ENCODE data around the gene GPR68. TPM values are rescaled to one million over a fixed set of nuclear protein-coding genes. Genes with fewer than 3 reads are reported as not detected.
"Not testable (repeated sequence)": the region's sequence is repeated elsewhere in the genome, so short reads cannot be mapped to it uniquely, and the experiment has no call there.

Gene GPR68
- total RNA-seq, 1 donor from 2014 or later: 0.11 TPM

- no peak for TF ChIP-seq CTCF (IDR thresholded peaks at IDR 0.05)
- no peak for DNase-seq (ENCODE audit: extremely low spot score, unreplicated experiment)
- H3K36me3 Mint-ChIP-seq (ENCODE audit: unreplicated experiment): peaks cover 3% of the 10 kb centered on the region
- H3K27ac Mint-ChIP-seq (ENCODE audit: unreplicated experiment): no peak overlapping the region
- H3K4me3 Mint-ChIP-seq (ENCODE audit: unreplicated experiment): no peak overlapping the region
- H3K27me3 Mint-ChIP-seq (ENCODE audit: unreplicated experiment): no peaks in the 10 kb centered on the region
- peaks cover 4% of the 10 kb centered on the region for H3K4me1 Mint-ChIP-seq (ENCODE audit: unreplicated experiment)
- peaks cover 11% of the 10 kb centered on the region for H3K9me3 Mint-ChIP-seq (ENCODE audit: unreplicated experiment)
Observed at GRCh38 chr14:91230397-91231035, 14.0 kb downstream of the GPR68 start.

- Mint-ChIP-seq H3K9me3 (ENCODE audit: unreplicated experiment) (peaks cover 11% of the 10 kb centered on the region), H3K4me3 (ENCODE audit: unreplicated experiment) (no peak overlapping the region), H3K36me3 (ENCODE audit: unreplicated experiment) (peaks cover 5% of the 10 kb centered on the region), H3K27me3 (ENCODE audit: unreplicated experiment) (no peaks in the 10 kb centered on the region), H3K27ac (ENCODE audit: unreplicated experiment) (no peak overlapping the region), H3K4me1 (ENCODE audit: unreplicated experiment) (peaks cover 4% of the 10 kb centered on the region)
- TF ChIP-seq CTCF (IDR thresholded peaks at IDR 0.05): no peak
- no peak for DNase-seq (ENCODE audit: extremely low spot score, unreplicated experiment)
Observed at GRCh38 chr14:91229743-91230200, 14.7 kb downstream of the GPR68 start.

GRCh38 chr14:91229005-91229382 is 15.5 kb downstream of the GPR68 start:
- DNase-seq (ENCODE audit: extremely low spot score, unreplicated experiment): no peak
- Mint-ChIP-seq H3K27ac (ENCODE audit: unreplicated experiment) (no peak overlapping the region), H3K4me1 (ENCODE audit: unreplicated experiment) (peaks cover 4% of the 10 kb centered on the region), H3K27me3 (ENCODE audit: unreplicated experiment) (no peaks in the 10 kb centered on the region), H3K36me3 (ENCODE audit: unreplicated experiment) (peaks cover 5% of the 10 kb centered on the region), H3K4me3 (ENCODE audit: unreplicated experiment) (no peak overlapping the region), H3K9me3 (ENCODE audit: unreplicated experiment) (peaks cover 11% of the 10 kb centered on the region)
- no peak for TF ChIP-seq CTCF (IDR thresholded peaks at IDR 0.05)

- peaks cover 11% of the 10 kb centered on the region for H3K9me3 Mint-ChIP-seq (ENCODE audit: unreplicated experiment)
- H3K27ac Mint-ChIP-seq (ENCODE audit: unreplicated experiment): no peak overlapping the region
- H3K36me3 Mint-ChIP-seq (ENCODE audit: unreplicated experiment): peaks cover 5% of the 10 kb centered on the region
- H3K27me3 Mint-ChIP-seq (ENCODE audit: unreplicated experiment): no peaks in the 10 kb centered on the region
- no peak for DNase-seq (ENCODE audit: extremely low spot score, unreplicated experiment)
- no peak overlapping the region for H3K4me3 Mint-ChIP-seq (ENCODE audit: unreplicated experiment)
- peaks cover 4% of the 10 kb centered on the region for H3K4me1 Mint-ChIP-seq (ENCODE audit: unreplicated experiment)
- TF ChIP-seq CTCF (IDR thresholded peaks at IDR 0.05): no peak
Observed at GRCh38 chr14:91228112-91229004, 16.1 kb downstream of the GPR68 start.

GRCh38 chr14:91227183-91227628 is 17.3 kb downstream of the GPR68 start:
- H3K4me1 Mint-ChIP-seq (ENCODE audit: unreplicated experiment): peaks cover 4% of the 10 kb centered on the region
- no peaks in the 10 kb centered on the region for H3K27me3 Mint-ChIP-seq (ENCODE audit: unreplicated experiment)
- no peak for TF ChIP-seq CTCF (IDR thresholded peaks at IDR 0.05)
- H3K4me3 Mint-ChIP-seq (ENCODE audit: unreplicated experiment): no peak overlapping the region
- H3K36me3 Mint-ChIP-seq (ENCODE audit: unreplicated experiment): peaks cover 5% of the 10 kb centered on the region
- peaks cover 11% of the 10 kb centered on the region for H3K9me3 Mint-ChIP-seq (ENCODE audit: unreplicated experiment)
- H3K27ac Mint-ChIP-seq (ENCODE audit: unreplicated experiment): no peak overlapping the region
- no peak for DNase-seq (ENCODE audit: extremely low spot score, unreplicated experiment)

- not testable (repeated sequence) for H3K27me3 Mint-ChIP-seq (ENCODE audit: unreplicated experiment); DNase-seq (ENCODE audit: extremely low spot score, unreplicated experiment); H3K27ac Mint-ChIP-seq (ENCODE audit: unreplicated experiment); H3K36me3 Mint-ChIP-seq (ENCODE audit: unreplicated experiment); H3K9me3 Mint-ChIP-seq (ENCODE audit: unreplicated experiment); H3K4me1 Mint-ChIP-seq (ENCODE audit: unreplicated experiment); H3K4me3 Mint-ChIP-seq (ENCODE audit: unreplicated experiment)
Observed at GRCh38 chr14:91226360-91226759, 18.1 kb downstream of the GPR68 start.
